DMS114 treated with DMSO at 0.1 percent for 48 hours (cell line): ENCODE data around the gene TMPRSS3.

Experiments
- DNase-seq: peaks from one replicate; lab custom pipeline; 2025; ENCODE audit not compliant: unreplicated experiment; lab: John Stamatoyannopoulos, UW

Gene TMPRSS3

GRCh38 chr21:42395905-42396651 is at the start of gene TMPRSS3:
TSS of gene TMPRSS3 (minus strand) at chr21:42396052. CDS start at chr21:42395417, 635 bp downstream.
- no peak for DNase-seq

DNA sequence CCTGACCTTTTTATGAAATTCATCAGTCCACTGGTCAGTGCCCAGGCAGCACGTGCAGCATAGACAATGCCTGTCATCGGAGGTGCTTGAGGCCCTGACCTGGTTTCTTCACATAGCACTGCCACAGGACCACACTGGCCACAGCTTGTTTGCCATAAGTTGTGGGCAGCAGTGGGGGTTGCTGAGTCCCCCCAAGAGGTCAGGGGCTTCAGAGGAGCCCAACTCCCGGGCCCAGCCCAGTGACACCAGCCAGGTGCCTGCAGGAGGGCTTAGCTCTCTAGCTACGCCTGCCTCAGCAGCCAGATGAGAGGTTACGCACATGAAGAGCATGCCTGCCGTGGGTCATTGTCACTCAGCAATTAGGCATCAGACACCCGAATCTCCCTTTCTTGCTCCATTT is 49.5 kb upstream of the TMPRSS3 start:
- DNase-seq = no peak

GRCh38 chr21:42444745-42445059 is 48.9 kb upstream of the TMPRSS3 start:
- DNase-seq = no peak

DNA sequence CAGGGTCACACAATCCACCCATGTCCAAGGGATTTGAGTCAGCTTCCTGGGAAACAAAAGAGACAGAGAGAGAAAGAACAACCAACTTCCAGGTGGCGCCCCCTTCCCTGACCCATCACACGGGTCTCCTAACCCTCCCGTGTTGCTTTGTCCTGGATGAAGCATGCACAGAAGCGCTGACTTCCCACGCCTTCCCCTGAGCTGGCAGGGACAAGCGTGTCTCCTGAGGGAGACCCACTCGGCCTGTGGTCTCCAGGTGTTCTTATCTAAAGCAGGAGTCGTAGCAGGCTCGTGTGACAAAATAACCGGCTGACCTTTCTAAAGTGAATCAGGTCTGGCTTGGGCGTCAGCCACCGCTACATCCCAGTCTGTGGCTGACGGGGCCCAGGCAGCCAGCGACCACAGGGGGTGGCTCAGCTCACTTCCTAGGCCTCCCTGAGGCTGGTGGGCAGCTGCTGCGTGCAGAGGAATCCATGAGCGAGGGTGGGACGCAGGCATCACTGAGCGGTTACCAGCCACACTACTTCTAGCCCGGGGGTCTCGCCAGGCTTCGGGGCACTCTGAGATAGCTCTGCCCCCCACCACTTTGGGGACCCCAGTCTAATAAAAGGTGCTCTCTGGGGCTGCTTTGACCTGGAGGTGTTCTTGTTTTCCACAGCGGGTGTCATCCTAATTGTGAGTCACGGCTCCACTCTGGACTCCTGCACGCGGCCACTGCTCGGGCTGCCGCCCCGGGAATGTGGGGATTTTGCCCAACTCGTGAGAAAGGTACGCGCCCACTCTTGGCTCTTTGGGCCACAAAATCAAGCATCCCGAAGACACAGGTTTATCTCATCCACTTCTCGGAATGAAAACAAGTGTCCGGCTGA is 48.3 kb upstream of the TMPRSS3 start:
- no peak for DNase-seq

DNA sequence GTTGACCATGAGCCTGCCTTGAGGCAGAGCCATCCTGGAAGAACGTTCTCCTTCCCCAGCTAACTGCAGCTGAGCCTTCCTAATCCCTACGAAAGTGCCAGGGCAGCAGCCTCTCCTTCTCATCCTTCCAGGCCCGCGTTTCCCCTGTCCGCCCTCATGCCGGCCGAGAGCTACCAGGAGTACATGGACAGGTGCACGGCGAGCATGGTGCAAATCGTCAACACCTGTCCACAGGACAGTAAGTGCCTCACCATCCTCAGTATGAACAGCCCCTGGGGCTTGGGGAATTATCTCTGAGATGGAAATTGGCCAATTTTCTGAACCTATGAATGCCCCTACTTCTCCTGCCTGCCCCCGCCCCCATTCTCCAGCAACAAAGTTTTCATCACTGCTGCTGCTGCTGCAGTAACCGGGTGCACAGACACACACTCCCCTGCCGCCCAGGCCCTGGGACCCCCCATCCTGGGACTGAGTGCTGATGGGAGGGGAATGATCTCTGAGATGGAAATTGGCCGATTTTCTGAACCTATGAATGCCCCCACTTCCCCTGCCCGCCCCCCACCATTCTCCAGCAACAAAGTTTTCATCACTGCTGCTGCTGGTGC is 47.4 kb upstream of the TMPRSS3 start:
- no peak for DNase-seq

GRCh38 chr21:42441963-42442362 is 46.1 kb upstream of the TMPRSS3 start:
- DNase-seq = no peak

DNA sequence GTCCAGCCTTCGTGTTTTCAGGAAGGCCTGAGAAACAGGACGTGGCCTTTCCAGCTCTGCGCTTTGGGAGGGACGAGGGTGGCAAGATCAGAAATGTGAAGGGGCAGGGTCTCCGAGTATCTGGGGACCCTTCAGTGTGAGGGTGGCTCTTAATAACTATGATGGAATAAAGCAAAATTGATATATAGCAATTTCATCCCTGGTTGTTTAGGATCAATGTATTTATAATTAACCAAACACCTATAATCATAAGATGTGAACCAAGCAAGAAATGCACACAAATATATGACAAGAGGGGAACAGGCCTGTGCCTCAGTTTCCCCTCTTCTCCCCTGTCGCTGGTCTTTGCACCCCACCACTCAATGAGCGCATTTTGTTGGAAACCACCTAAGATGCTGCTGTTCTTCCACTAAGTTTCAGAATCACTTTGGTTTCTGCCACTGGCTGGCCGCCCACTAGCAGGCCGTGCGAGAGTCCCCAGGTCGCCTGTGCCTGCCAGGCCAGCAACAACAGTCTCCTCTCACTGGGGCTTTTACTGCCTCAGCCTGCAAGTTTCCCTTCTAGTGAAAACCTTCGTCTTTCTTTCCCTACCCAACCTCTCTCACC is 44.4 kb upstream of the TMPRSS3 start:
- no peak for DNase-seq

DNA sequence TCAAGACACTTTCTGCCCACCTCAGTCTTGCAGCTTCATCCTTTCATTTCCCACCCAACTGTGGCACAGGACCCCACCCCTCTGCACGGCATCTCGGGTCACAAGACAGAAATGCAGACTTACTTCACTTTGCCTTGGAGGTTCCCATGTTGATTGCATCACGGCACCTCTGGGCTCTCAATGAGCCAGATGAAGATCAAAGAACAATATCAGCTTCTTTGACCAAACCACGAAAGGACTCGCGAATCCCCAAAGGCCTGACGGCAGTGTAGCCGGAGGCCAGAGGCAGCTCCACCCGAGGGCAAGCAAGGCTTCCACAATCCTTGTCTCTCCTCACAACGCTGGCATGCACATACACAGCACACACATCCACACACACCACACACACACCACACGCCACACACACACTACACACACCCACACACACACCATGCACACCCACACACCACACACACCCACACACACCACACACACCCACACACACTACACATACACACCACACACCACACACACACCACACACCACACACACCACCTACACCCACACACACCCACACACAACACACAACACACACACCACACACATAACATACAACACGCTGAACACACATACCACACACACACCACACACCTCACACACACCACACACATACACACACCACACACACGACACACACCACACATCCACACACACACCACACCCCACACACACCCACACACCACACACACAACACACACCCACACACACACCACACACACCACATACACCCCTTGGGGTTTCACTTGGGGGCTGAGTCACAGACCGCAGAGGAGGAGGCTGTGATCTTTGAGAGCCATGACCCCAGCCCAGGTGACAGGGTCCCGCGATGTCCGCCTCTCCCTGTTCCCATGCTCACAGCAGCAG is 43.7 kb upstream of the TMPRSS3 start:
- DNase-seq = no peak

- DNase-seq = no peak
Observed at GRCh38 chr21:42438316-42439205, 42.7 kb upstream of the TMPRSS3 start.

- DNase-seq = no peak
Observed at GRCh38 chr21:42437786-42438185, 41.9 kb upstream of the TMPRSS3 start.

GRCh38 chr21:42436914-42437313 is 41.1 kb upstream of the TMPRSS3 start:
- no peak for DNase-seq

DNA sequence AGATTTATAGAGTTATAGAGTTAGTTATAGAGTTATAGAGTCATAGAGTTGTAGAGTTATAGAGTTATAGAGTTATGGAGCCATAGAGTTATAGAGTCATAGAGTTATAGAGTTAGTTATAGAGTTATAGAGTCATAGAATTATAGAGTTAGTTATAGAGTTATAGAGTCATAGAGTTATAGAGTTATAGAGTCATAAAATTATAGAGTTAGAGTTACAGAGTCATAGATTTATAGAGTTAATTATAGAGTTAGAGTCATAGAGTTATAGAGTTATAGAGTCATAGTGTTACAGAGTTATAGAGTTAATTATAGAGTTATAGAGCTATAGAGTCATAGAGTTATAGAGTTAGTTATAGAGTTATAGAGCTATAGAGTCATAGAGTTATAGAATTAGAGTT is 40.0 kb upstream of the TMPRSS3 start:
- no peak for DNase-seq

DNA sequence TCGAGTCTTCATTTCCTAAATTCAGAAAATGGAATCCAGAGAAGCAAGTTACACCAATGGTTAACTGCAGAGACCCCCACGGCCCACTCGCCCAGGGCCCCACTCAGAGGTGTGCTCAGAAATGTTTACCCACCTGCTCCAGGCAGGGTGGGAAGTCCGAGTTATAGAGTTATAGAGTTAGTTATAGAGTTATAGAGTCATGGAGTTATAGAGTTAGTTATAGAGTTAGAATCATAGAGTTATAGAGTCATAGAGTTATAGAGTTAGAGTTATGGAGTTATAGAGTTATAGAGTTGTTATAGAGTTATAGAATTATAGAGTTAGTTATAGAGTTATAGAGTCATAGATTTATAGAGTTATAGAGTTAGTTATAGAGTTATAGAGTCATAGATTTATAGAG is 39.5 kb upstream of the TMPRSS3 start:
- no peak for DNase-seq

- DNase-seq = no peak
Observed at GRCh38 chr21:42434884-42435283, 39.0 kb upstream of the TMPRSS3 start.

DNA sequence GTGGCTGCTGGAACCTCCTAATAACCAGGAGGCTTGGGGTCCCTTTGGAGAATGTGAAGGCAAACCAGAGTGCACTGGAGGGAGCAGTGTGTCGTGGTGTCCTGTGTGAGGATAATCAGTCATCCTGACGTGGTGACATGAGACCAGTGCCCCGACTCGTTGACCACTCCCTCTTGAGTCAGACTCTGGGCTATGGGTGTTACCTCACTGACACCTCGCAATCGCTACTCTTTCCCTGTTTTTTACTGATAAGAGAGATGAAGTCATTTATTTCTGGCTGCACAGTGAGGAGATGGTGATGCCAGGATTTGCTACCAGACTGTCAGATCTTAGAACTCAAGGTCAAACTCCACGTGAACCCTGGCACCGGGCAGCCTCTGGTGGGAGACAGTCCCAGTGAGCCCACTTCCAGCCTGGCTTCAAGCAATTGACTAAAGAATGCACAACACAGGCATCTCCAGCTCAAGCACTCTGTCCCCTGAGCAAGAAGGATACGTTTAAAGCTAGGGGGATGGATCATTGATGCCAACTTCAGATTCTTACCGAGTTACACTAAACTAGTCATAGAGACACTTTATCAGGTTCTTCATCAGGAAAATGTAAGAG is 38.2 kb upstream of the TMPRSS3 start:
- no peak for DNase-seq

- no peak for DNase-seq
Observed at GRCh38 chr21:42432695-42433094, 36.8 kb upstream of the TMPRSS3 start.

GRCh38 chr21:42431196-42431595 is 35.3 kb upstream of the TMPRSS3 start:
- DNase-seq = no peak

- DNase-seq = no peak
Observed at GRCh38 chr21:42430521-42430920, 34.7 kb upstream of the TMPRSS3 start.

GRCh38 chr21:42429856-42430255 is 34.0 kb upstream of the TMPRSS3 start:
- DNase-seq = no peak
